ENCODE data around the gene HBE1. TPM values are rescaled to one million over a fixed set of nuclear protein-coding genes. Genes with fewer than 3 reads are reported as not detected.

Gene HBE1
- total RNA-seq, 1 experiment from 2014 or later = not detected

DNA sequence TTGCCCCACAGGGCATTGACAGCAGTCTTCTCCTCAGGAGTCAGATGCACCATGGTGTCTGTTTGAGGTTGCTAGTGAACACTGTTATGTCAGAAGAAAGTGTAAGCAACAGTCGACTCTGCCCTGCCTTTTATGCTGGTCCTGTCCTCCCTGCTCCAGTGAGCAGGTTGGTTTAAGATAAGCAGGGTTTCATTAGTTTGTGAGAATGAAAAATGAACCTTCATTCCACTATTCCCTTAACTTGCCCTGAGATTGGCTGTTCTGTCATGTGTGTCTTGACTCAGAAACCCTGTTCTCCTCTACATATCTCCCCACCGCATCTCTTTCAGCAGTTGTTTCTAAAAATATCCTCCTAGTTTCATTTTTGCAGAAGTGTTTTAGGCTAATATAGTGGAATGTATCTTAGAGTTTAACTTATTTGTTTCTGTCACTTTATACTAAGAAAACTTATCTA, 35.3 kb downstream of the HBE1 start, which contains the start of gene HBD:
TSS of gene HBD (minus strand) at position 103 of the 454 bp plus-strand sequence. CDS start at position 53, 50 bp downstream.
- DNase-seq (ENCODE audit: low read depth) = peak; percentile 11

GRCh38 chr11:5233307-5233706, 36.4 kb downstream of the HBE1 start:
- DNase-seq (ENCODE audit: low read depth) = no peak

GRCh38 chr11:5232821-5233220, 36.9 kb downstream of the HBE1 start:
- no peak for DNase-seq (ENCODE audit: low read depth)

DNA sequence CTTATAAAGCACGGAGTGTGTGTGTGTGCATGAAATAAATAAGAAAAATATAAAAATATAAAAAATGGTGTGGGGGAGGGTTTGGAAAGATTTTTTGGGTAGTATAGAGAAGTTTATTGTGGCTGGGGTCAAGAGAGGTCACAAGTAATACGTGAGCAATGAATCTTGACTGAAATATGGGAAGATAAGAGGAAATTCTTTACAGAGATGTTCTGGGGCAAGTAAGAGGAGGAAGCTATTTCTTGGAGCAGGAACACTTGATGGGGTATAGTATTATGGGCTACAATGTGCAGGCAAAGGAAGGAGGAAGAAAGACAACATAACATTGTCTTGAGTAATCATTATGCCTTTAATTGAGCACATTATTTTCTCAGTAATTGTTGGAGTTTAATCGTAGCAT, 37.6 kb downstream of the HBE1 start:
- DNase-seq (ENCODE audit: low read depth) = no peak

DNA sequence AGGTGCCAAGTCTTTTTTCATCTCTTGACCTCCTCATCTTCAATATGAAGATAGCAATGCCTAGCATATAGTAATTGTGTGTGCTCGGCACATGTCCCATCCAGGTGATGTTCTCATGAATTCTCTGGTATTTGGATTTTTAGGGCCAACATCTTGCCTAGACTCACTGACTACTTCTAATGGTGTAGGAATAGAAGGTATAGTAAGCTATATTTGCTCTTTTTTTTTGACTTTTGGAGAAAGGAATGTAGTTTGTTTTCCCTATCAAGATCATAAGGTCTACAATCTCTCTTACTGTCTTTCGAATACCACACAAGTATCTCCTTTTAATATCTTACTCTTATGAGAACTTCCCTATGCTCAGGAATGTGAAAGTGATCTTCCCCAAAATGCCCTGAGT, 38.6 kb downstream of the HBE1 start:
- no peak for DNase-seq (ENCODE audit: low read depth)

DNA sequence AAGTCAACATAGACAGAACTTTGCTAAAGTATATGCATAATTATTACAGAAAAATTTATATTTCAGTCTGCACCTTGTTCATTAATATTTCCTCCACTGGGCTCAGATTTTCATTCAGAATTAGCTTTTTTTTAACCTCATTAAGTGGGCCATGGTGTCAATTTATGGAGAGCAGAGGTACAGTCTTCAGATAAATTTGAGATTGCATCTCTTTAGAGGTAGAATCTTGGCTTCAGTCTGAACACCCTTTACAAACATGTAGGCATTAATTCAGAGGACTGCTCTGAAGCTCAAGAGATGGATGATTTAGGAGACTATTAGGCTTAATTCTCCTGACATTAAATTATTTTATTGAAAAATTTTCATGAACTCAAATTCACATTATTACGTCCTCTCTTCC, 39.5 kb downstream of the HBE1 start:
- DNase-seq (ENCODE audit: low read depth) = no peak

- DNase-seq (ENCODE audit: low read depth) = no peak
These were observed 39.9 kb downstream of the HBE1 start for GRCh38 chr11:5229796-5230195.

- DNase-seq (ENCODE audit: low read depth) = no peak
These were observed 40.4 kb downstream of the HBE1 start for GRCh38 chr11:5229356-5229755.

GRCh38 chr11:5228124-5228523, 41.6 kb downstream of the HBE1 start:
- DNase-seq (ENCODE audit: low read depth) = no peak

GRCh38 chr11:5227681-5228080, 42.1 kb downstream of the HBE1 start:
- DNase-seq (ENCODE audit: low read depth) = no peak

DNA sequence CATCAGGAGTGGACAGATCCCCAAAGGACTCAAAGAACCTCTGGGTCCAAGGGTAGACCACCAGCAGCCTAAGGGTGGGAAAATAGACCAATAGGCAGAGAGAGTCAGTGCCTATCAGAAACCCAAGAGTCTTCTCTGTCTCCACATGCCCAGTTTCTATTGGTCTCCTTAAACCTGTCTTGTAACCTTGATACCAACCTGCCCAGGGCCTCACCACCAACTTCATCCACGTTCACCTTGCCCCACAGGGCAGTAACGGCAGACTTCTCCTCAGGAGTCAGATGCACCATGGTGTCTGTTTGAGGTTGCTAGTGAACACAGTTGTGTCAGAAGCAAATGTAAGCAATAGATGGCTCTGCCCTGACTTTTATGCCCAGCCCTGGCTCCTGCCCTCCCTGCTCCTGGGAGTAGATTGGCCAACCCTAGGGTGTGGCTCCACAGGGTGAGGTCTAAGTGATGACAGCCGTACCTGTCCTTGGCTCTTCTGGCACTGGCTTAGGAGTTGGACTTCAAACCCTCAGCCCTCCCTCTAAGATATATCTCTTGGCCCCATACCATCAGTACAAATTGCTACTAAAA, 42.9 kb downstream of the HBE1 start, which contains the start of gene HBB:
TSS of gene HBB (minus strand) at position 340 of the 579 bp plus-strand sequence. CDS start at position 290, 50 bp downstream.
- no peak for DNase-seq (ENCODE audit: low read depth)

- DNase-seq (ENCODE audit: low read depth) = no peak
These were observed 44.3 kb downstream of the HBE1 start for GRCh38 chr11:5225480-5225871.

DNA sequence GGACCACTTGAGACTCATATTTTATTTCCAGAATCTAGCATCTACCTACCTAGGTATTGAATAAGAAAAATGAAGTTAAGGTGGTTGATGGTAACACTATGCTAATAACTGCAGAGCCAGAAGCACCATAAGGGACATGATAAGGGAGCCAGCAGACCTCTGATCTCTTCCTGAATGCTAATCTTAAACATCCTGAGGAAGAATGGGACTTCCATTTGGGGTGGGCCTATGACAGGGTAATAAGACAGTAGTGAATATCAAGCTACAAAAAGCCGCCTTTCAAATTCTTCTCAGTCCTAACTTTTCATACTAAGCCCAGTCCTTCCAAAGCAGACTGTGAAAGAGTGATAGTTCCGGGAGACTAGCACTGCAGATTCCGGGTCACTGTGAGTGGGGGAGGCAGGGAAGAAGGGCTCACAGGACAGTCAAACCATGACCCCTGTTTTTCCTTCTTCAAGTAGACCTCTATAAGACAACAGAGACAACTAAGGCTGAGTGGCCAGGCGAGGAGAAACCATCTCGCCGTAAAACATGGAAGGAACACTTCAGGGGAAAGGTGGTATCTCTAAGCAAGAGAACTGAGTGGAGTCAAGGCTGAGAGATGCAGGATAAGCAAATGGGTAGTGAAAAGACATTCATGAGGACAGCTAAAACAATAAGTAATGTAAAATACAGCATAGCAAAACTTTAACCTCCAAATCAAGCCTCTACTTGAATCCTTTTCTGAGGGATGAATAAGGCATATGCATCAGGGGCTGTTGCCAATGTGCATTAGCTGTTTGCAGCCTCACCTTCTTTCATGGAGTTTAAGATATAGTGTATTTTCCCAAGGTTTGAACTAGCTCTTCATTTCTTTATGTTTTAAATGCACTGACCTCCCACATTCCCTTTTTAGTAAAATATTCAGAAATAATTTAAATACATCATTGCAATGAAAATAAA, 44.9 kb downstream of the HBE1 start:
- DNase-seq (ENCODE audit: low read depth) = no peak

- no peak for DNase-seq (ENCODE audit: low read depth)
These were observed 46.1 kb downstream of the HBE1 start for GRCh38 chr11:5223686-5224085.

DNA sequence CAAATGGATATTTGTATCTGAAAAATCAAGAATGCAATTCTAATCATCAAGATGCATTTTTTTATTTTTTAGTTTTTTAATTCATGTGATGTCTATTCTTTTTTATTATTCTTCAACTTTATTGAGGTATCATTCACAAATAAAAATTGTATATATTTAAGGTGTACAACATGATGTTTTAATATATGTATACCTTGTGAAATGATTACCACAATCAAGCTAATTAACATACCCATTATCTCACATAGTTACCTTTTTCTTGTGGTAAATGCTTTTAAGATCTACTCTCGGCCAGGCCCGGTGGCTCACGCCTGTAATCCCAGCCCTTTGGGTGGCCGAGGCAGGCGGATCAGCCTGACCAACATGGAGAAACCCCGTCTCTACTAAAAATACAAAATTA, 46.6 kb downstream of the HBE1 start:
- DNase-seq (ENCODE audit: low read depth) = no peak

Other genes starting within 250 kb of the HBE1 start
- not detected in 2 replicates for gene OR52J3, start 223.4 kb downstream of the HBE1 start, total RNA-seq (2014; rRNA removed)
- not detected in 2 replicates for gene OR52E2, start 210.3 kb downstream of the HBE1 start, total RNA-seq (2014; rRNA removed)
- not detected in 2 replicates for gene OR52E1, start 200.4 kb downstream of the HBE1 start, total RNA-seq (2014; rRNA removed)
- gene OR52A5, start 131.6 kb downstream of the HBE1 start, total RNA-seq (2014; rRNA removed) = not detected in 2 replicates
- gene OR52A1, start 115.2 kb downstream of the HBE1 start, total RNA-seq (2014; rRNA removed) = not detected in 2 replicates
- gene OR51V1, start 69.3 kb downstream of the HBE1 start, total RNA-seq (2014; rRNA removed) = not detected in 2 replicates
- gene HBB, start 42.9 kb downstream of the HBE1 start, total RNA-seq (2014; rRNA removed) = not detected in 2 replicates
- not detected in 2 replicates for gene HBD, start 35.5 kb downstream of the HBE1 start, total RNA-seq (2014; rRNA removed)
- not detected in 2 replicates for gene HBG1, start 20.1 kb downstream of the HBE1 start, total RNA-seq (2014; rRNA removed)
- not detected in 2 replicates for gene HBG2, start 15.2 kb downstream of the HBE1 start, total RNA-seq (2014; rRNA removed)
- gene OR51B4, start 32.0 kb upstream of the HBE1 start, total RNA-seq (2014; rRNA removed) = not detected in 2 replicates
- not detected in 2 replicates for gene OR51B2, start 54.4 kb upstream of the HBE1 start, total RNA-seq (2014; rRNA removed)
- not detected in 2 replicates for gene OR51B5, start 73.6 kb upstream of the HBE1 start, total RNA-seq (2014; rRNA removed)
- not detected in 2 replicates for gene OR51B6, start 81.6 kb upstream of the HBE1 start, total RNA-seq (2014; rRNA removed)
- not detected in 2 replicates for gene OR51M1, start 113.9 kb upstream of the HBE1 start, total RNA-seq (2014; rRNA removed)
- gene OR51Q1, start 152.2 kb upstream of the HBE1 start, total RNA-seq (2014; rRNA removed) = not detected in 2 replicates
- gene OR51I1, start 171.6 kb upstream of the HBE1 start, total RNA-seq (2014; rRNA removed) = not detected in 2 replicates
- gene OR51I2, start 179.4 kb upstream of the HBE1 start, total RNA-seq (2014; rRNA removed) = not detected in 2 replicates
- not detected in 2 replicates for gene OR52D1, start 218.7 kb upstream of the HBE1 start, total RNA-seq (2014; rRNA removed)
- gene UBQLN3, start 240.0 kb upstream of the HBE1 start, total RNA-seq (2014; rRNA removed) = not detected in 2 replicates
- 0.06 TPM in 1 of 2 replicates, not detected in the other for gene UBQLNL, start 246.8 kb upstream of the HBE1 start, total RNA-seq (2014; rRNA removed)